ENCODE data around the gene USP32.

GRCh38 chr17:60137731-60138130 is 254.2 kb downstream of the USP32 start:
- TF ChIP-seq HDAC6 (IDR thresholded peaks at IDR 0.05; ENCODE audit: low read depth, low read length) (no peak), CBX5 (IDR thresholded peaks at IDR 0.05; ENCODE audit: low read depth, low read length) (no peak), CTCF (IDR thresholded peaks at IDR 0.05; ENCODE audit: control extremely low read depth in 1 of 3, insufficient read depth in 1 of 3, low read depth in 1 of 3, low read length in 3 of 3) (no peak), EZH2 (IDR thresholded peaks at IDR 0.05; ENCODE audit: low read depth, low read length, severe bottlenecking) (no peak), HDAC2 (IDR thresholded peaks at IDR 0.05; ENCODE audit: borderline replicate concordance in 1 of 2, low read depth in 2 of 2, low read length in 2 of 2) (no peak), ZNF274 (IDR thresholded peaks at IDR 0.05; ENCODE audit: borderline replicate concordance, extremely low read depth, low read length) (no peak)
